Osteoblast (primary cell): ENCODE data around the gene PRKCB. TPM values are rescaled to one million over a fixed set of nuclear protein-coding genes. Genes with fewer than 3 reads are reported as not detected.

ENCODE experiments used
- DNase-seq: peaks from one replicate; pipeline ENCODE4 v3.0.0; 2011; ENCODE audit warnings: low spot score, mixed read lengths; ENCODE audit not compliant: insufficient read length; ENCODE audit errors: missing footprints
- H2AFZ ChIP-seq: 2 replicates; pipeline ENCODE4 v1.6.0; 2011; ENCODE audit warnings: mild to moderate bottlenecking, low read length
- H3K27ac ChIP-seq: 2 replicates; pipeline ENCODE4 v1.5.1; 2011; ENCODE audit warnings: mild to moderate bottlenecking, low read depth, low read length, moderate library complexity
- H3K27me3 ChIP-seq: 2 replicates; pipeline ENCODE4 v1.6.0; 2012; ENCODE audit warnings: mild to moderate bottlenecking, control low read depth, inconsistent platforms, low read length, moderate library complexity; ENCODE audit not compliant: insufficient read depth
- H3K36me3 ChIP-seq: 2 replicates; pipeline ENCODE4 v1.5.1; 2011; ENCODE audit warnings: mild to moderate bottlenecking, low read length, control low read depth, moderate library complexity; ENCODE audit not compliant: insufficient read depth
- H3K4me1 ChIP-seq: 2 replicates; pipeline ENCODE4 v1.5.1; 2011; ENCODE audit warnings: mild to moderate bottlenecking, low read length, control low read depth, moderate library complexity; ENCODE audit not compliant: insufficient read depth
- H3K4me2 ChIP-seq: 2 replicates; pipeline ENCODE4 v1.6.0; 2011; ENCODE audit warnings: mild to moderate bottlenecking, low read length; ENCODE audit not compliant: insufficient read depth
- H3K4me3 ChIP-seq: fragments of 200-600 bp; sonication (generic); 3 replicates; pipeline ENCODE4 v1.5.1; 2012; ENCODE audit warnings: mild to moderate bottlenecking, low read length, inconsistent platforms; ENCODE audit not compliant: insufficient read depth
- H3K79me2 ChIP-seq: 2 replicates; pipeline ENCODE4 v1.6.0; 2012; ENCODE audit warnings: mild to moderate bottlenecking, low read length, control low read depth, inconsistent platforms; ENCODE audit not compliant: insufficient read depth
- H3K9me3 ChIP-seq: 2 replicates; pipeline ENCODE4 v1.5.1; 2011; ENCODE audit warnings: low read depth, low read length, control low read depth
- H4K20me1 ChIP-seq: 2 replicates; pipeline ENCODE4 v1.6.0; 2012; ENCODE audit warnings: mild to moderate bottlenecking, low read length, control low read depth; ENCODE audit not compliant: insufficient read depth
- CTCF ChIP-seq: IDR thresholded peaks from 2 replicates; pipeline ENCODE4 v1.5.1; 2011; ENCODE audit warnings: mild to moderate bottlenecking, low read depth, low read length, moderate library complexity; ENCODE audit errors: extremely low read depth
- total RNA-seq: library from RNA; depleted of rRNA; stranded (reverse); fragments of >200 nt; gene quantifications from 2 replicates; pipeline ENCODE4 v1.2.3, GENCODE V29; 2012

Gene PRKCB
- total RNA-seq, 1 donor, result under 0.01 TPM

GRCh38 chr16:23865853-23866252 lies 30.1 kb downstream of the PRKCB start:
- DNase-seq, result no peak
- Histone ChIP-seq H3K36me3 (no peaks in the 10 kb centered on the region), H3K4me3 (no peak overlapping the region), H2AFZ (no peak overlapping the region), H3K27ac (no peak overlapping the region), H3K4me2 (no peak overlapping the region), H3K79me2 (no peaks in the 10 kb centered on the region), H3K27me3 (no peaks in the 10 kb centered on the region), H3K4me1 (no peaks in the 10 kb centered on the region), H4K20me1 (no peaks in the 10 kb centered on the region), H3K9me3 (no peaks in the 10 kb centered on the region)
- no peak for TF ChIP-seq CTCF

GRCh38 chr16:23866621-23867020 lies 30.8 kb downstream of the PRKCB start:
- no peak for TF ChIP-seq CTCF
- H3K4me2 ChIP-seq, result no peak overlapping the region
- no peak overlapping the region for H3K27ac ChIP-seq
- no peaks in the 10 kb centered on the region for H3K27me3 ChIP-seq
- H3K36me3 ChIP-seq, result no peaks in the 10 kb centered on the region
- no peak overlapping the region for H3K4me3 ChIP-seq
- no peak overlapping the region for H2AFZ ChIP-seq
- H4K20me1 ChIP-seq, result no peaks in the 10 kb centered on the region
- H3K9me3 ChIP-seq, result no peaks in the 10 kb centered on the region
- H3K79me2 ChIP-seq, result no peaks in the 10 kb centered on the region
- no peaks in the 10 kb centered on the region for H3K4me1 ChIP-seq
- DNase-seq, result no peak

- no peak for DNase-seq
- no peaks in the 10 kb centered on the region for H3K4me1 ChIP-seq
Measured at GRCh38 chr16:23867566-23867965, 31.8 kb downstream of the PRKCB start.

GRCh38 chr16:23868136-23868535 lies 32.4 kb downstream of the PRKCB start:
- TF ChIP-seq CTCF, result no peak
- no peaks in the 10 kb centered on the region for H4K20me1 ChIP-seq

More at GRCh38 chr16:23867566-23867965, 31.8 kb downstream of the PRKCB start:
- no peak overlapping the region for H2AFZ ChIP-seq
- H4K20me1 ChIP-seq, result no peaks in the 10 kb centered on the region
- H3K4me2 ChIP-seq, result no peak overlapping the region
- no peaks in the 10 kb centered on the region for H3K27me3 ChIP-seq
- H3K36me3 ChIP-seq, result no peaks in the 10 kb centered on the region
- no peaks in the 10 kb centered on the region for H3K9me3 ChIP-seq
- H3K27ac ChIP-seq, result no peak overlapping the region
- TF ChIP-seq CTCF, result no peak
- H3K4me3 ChIP-seq, result no peak overlapping the region
- H3K79me2 ChIP-seq, result no peaks in the 10 kb centered on the region

More at GRCh38 chr16:23868136-23868535, 32.4 kb downstream of the PRKCB start:
- Histone ChIP-seq H3K4me1 (no peaks in the 10 kb centered on the region), H3K79me2 (no peaks in the 10 kb centered on the region), H3K27ac (no peak overlapping the region), H3K9me3 (no peaks in the 10 kb centered on the region), H2AFZ (no peak overlapping the region), H3K4me2 (no peak overlapping the region), H3K27me3 (no peaks in the 10 kb centered on the region), H3K4me3 (no peak overlapping the region), H3K36me3 (no peaks in the 10 kb centered on the region)
- DNase-seq, result no peak
